Measurements from ENCODE around the gene NPPB.

NPPB gene

GRCh38 chr1:11887666-11888007 is 28.9 kb upstream of the NPPB start:
- DNase-seq (ENCODE audit: extremely low read depth, low read depth) = no peak
- TF ChIP-seq CTCF (IDR thresholded peaks at IDR 0.05; ENCODE audit: low read depth, low read length) = no peak

DNA sequence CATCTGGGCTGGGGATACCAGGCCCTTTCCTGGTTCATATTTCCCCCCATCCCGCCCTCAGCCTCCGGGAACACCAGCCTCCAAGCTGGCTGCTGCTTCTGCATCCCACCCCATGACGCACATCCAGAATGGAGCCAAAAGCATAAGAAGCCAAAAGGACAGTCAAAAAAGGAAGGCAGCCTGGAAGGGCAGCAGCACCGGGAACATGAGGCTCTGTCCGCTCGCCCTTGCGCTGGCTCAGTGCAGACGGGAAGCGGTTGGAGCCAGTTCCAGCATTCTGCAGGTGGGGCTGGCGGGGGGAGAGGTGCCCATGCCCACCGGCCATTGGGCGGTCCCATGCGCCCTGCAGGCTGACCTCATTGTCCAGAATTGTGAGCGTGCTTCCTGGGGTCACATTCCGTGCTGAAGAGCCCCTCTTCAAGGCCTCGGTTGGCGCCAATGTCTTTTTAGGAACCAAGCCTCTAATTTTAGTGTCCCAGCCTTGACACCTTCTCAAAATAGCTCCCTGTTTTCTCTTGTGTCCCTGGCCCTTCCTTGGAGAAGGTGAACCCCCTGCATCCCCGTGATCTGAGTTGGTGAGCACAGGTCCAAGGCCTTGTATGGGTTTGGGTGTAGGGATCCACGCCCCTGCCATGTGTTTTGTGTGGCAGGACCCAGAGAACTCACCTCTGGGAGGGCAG is 28.4 kb upstream of the NPPB start:
- DNase-seq (ENCODE audit: extremely low read depth, low read depth) = no peak
- TF ChIP-seq CTCF (IDR thresholded peaks at IDR 0.05; ENCODE audit: low read depth, low read length) = no peak

DNA sequence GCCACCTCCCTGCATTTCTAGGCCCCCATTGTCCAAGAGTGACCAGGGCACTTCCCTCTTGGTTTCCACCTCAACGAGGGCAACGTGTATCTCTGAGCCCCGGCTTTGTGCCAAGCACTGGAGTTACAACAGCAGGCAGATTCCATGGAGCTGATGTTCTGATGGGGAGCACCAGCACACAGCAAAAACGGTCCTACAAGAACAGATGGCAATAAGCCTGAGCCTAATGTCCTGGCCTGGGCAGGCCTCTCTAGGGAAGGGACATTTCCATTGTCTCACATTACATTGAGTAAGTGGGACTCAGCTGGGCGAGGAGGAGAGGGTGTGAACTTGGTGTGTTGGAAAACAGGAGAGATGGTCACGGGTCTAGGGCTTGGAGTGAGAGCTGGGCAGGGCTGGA is 27.2 kb upstream of the NPPB start:
- DNase-seq (ENCODE audit: extremely low read depth, low read depth) = no peak
- TF ChIP-seq CTCF (IDR thresholded peaks at IDR 0.05; ENCODE audit: low read depth, low read length) = no peak

- no peak for TF ChIP-seq CTCF (IDR thresholded peaks at IDR 0.05; ENCODE audit: low read depth, low read length)
- no peak for DNase-seq (ENCODE audit: extremely low read depth, low read depth)
These were observed 24.2 kb upstream of the NPPB start for GRCh38 chr1:11882814-11883538.

DNA sequence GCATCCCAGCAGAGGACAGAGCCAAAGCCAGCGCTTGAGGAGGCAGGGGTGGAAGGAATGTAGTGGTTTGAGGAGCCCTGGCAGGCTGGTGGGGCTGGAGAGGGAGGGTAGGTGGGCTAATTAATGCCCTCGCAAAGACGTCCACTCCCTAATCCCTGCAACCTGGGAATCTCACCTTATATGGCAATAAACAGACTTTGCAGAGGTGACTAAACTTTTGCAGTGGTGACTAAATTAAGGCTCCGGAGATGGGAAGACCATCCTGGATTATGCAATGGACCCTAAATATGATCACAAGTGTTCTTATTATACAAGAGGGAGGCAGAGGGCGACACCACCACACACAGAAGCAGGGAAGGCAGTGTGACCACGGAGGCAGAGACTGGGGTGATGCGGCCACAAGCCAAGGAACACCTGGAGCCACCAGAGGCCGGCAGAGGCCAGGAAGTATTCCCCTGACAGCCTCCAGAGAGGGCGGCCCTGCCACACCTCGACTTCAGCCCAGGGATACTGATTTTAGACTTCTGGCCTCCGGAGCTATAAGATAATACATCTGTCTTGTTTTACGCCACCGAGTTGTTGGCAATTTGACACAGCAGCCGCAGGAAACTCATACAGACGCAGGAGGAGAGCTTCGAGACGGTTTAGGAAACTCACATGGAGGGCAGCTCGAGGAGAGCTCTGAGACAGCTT is 23.1 kb upstream of the NPPB start:
- no peak for TF ChIP-seq CTCF (IDR thresholded peaks at IDR 0.05; ENCODE audit: low read depth, low read length)

DNA sequence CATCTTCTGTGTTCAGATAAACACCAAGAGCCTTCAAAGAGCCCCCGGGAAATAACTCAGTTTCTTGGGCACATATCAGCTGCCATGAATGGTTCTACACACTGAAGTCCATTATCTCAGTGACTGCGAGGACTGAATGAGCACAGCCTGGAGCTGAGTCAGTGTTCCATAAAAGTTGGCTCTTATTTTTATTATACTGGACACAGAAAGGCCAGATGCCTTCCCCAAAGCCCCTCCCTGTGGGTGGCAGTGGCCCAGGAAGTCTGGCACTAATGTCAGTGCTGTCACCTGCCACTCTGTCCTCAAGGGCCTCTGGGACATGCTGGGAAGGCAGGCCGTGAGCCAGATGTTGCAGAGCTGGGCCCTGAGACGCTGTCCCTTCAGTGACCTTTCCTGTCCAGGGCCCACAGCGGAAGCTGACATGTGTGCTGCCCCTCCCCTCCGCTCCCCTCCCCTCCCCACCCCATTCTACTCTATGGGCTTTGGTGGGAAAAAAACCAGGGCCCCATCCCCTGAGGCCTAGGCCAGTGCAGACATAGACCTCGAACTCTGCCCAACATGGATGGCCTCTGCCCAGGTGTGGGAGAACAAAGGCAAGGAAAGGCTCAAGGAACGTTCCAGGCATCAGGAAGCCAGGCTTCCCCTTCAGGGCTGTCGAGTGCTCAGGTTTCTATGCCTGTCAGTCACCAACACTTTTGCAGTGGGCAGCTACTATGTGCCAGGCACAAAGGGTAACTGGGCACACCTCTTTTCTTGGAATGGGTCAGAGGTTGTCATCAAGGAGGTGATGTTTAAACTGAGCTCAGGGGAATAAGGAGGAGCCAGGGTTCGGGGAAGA is 22.4 kb upstream of the NPPB start:
- no peak for DNase-seq (ENCODE audit: extremely low read depth, low read depth)
- TF ChIP-seq CTCF (IDR thresholded peaks at IDR 0.05; ENCODE audit: low read depth, low read length) = no peak

More for the DNA sequence above, 23.1 kb upstream of the NPPB start:
- no peak for DNase-seq (ENCODE audit: extremely low read depth, low read depth)

Measured in AG09319 (cell line).